RKO (cell line): ENCODE results near the gene ABCA3.
A peak's percentile ranks its signal among the peaks of the same experiment; 100 is the strongest.

Experiments used
- DNase-seq: peaks from one replicate; pipeline ENCODE4 v3.0.0-alpha.2; 2016; ENCODE audit warnings: low spot score

The ABCA3 gene

GRCh38 chr16:2350500-2350899, 10.0 kb upstream of the ABCA3 start:
- DNase-seq = peak; percentile 22

DNA sequence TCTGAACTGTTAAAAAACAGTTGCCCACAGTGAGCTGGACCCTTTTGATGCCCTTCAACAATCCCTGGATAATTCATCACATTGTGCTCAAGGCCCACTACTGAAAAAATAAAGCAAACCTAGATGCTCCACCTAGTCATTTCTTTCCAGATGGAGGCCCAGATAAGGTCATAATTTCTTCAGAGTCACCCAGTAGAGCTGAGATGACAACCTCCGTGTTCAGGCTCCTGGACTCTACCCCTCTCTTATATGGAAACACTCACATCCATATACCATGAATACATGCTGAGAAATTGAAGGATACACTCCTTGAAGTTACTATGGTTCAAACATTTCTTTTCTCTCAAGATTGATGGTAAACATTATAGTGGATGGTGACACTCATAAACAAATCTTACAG, 2.7 kb upstream of the ABCA3 start:
- DNase-seq = no peak

GRCh38 chr16:2341456-2342447, 1.2 kb upstream of the ABCA3 start:
- no peak for DNase-seq

GRCh38 chr16:2339521-2340484, 725 bp downstream of the ABCA3 start:
- DNase-seq = peak; percentile 77

DNA sequence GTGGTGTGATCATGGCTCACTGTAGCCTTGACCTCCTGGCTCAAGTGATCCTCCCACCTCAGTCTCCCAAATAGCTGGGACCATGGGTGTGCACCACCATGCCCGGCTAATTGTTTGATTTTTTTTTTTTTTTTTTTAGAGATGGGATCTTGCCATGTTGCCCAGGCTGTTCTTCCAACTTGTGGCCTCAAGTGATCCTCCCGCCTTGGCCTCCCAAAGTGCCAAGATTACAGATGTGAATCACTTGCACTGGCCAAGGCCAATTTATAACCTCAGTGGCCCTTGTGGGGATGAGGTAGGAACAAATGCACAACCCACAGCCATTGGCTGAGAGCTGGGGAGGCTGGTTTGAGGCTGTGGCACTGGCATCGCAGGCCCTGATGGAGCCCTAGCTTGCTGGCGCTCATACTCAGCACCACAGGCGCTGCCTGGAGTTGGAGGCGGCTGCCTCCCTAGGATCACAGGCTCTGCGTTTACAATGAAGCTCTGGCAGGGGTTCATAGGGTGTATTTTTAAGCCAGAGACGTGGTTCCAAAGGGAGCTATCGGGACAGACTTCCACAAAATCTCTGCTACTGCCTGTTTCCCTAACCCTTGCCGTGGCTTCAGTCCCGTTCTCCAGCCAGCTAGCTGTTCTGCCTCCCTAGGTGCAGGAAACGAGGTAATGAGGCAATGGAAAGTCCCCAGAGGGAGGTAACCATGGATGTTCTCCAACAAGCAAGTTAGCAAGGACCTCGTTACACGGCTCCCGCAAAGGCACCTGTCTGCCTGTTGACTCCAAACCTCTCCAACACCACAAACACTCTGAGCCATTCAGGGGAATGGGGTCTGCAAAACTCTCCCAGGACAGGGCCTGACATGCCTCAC, 2.9 kb downstream of the ABCA3 start:
- DNase-seq = no peak

DNA sequence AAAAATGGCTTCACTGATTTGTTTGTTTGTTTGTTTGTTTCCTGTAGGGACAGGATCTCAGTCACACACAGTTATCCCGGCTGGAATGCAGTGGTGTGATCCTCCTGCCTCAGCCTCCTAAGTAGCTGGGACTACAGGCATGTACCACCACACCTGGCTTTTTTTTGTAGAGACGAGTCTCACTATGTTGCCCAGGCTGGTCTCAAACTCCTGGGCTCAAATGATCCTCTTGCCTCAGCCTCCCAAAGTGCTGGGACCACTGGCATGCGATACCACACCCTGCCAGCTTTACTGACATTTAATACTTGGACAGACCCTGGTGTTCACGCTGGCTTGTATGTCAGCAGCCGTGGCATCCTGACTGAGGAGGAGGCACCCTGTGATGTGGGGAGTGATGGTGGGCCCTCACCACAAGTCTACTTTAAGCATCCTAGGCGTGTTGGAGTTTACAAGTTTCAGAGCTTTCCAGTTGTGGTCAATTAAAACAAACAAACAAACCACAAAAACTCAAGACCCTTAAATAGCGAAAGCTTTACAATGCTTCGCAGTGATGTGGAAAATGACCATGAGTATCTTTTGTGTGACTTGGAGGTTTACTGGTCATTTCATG, 5.1 kb downstream of the ABCA3 start:
- no peak for DNase-seq

DNA sequence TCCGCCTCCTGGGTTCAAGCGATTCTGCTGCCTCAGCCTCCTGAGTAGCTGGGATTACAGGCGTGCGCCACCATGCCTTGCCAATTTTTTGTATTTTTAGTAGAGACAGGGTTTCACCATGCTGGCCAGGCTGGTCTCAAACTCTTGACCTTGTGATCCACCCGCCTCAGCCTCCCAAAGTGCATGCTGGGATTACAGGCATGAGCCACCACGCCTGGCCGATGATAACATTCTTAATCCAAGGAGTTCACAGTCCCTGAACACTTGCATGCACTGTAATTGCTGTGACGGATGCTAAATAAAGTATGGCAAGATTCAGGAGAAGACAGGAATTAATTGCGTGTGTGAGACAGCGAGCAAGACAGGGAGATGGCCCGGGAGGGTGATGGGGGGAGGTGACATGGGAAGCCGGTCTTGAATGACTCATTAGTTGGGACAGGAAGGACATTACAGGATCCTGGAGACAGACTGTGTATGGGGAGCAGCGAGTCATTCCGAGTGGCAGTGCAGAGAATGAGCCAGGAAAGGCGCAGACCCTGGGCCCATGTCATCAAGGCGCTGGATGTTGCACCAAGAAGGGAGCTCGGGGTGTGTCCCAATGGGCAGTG, 6.7 kb downstream of the ABCA3 start:
- DNase-seq = peak; percentile 57

DNA sequence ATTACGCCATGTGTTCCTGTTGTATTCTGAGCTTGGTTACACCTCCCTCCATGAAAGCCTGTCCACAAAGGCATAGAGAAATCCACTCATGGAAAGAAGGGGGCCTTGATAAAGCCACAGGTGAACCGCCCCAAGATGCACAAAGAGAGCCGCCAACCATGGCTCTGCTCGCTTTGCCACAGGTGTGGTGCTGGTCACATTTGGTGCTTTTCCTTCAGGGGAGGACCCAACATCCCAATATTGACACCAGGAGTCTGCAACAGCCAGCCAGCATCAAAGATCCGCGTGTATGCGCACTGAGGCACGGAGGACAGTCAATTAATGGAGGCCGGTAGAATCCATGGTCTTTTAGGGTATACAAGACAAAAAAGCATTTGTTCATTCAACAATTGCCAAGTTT, 7.3 kb downstream of the ABCA3 start:
- no peak for DNase-seq

DNA sequence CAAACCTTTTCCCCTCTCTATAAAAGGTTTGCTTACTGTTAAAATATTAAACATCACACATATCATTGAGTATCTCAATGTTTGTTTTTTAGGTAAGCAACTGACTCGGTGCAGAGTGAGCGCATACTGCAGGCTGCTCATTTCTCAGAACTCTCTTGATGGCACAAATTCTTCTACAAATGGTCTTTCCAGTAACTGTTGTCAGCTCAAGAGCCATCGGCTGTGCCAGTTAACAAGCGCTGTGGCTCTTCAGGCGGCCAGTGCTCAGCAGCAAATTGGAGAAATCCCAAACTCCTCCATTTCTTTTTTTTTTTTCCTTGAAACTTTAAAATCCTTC, 8.6 kb downstream of the ABCA3 start:
- DNase-seq = no peak

DNA sequence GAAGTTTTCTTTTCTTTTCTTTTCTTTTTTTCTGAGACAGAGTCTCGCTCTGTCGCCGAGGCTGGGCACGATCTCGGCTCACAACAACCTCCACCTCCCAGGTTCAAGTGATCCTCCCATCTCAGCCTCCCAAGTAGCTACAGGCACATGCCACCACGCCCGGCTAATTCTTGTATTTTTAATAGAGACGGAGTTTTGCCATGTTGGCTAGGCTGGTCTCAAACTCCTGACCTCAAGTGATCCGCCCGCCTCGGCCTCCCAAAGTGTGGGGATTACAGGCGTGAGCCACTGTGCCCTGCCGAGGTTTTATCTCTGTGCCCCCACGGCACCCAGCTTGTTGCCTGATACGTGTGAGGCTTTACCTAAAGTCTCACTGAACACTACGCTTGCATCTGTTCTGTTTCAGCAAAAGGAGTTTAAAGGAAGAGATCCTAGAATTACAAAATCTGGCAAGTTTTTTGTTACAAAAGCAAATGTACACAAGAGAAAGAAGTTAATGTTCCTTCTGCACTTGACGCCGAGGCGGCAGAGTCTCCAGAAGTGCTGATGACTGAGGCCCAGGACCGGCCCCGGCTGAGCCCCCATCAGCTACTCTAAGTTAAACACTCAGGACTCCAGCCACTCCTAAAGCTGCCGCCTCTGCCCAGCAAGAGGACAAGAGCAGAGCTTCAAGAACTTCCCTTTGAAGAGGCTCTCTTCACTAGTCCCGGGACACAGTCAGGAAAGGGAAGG, 9.2 kb downstream of the ABCA3 start:
- DNase-seq = no peak

DNA sequence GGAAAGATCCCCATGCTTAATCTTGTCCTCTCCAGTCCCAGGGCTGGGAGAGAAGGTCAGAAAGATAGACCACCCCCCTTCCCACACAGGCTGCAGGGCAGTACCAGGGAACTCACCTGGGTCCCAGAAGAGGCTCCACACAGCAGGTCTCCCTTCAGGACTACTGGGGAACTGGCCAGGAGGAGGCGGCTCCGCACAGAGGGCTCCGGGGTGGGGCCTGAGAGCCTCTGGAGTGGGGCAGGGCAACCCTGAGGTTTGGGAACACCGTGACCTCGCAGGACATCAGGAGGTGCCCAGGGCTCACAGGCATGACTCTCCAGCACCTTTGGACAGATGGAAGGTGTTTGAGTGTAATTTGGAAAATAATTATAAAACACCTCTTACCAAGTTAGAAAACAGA, 11.0 kb downstream of the ABCA3 start:
- DNase-seq = no peak

- DNase-seq = peak; percentile 27
These were observed 12.1 kb downstream of the ABCA3 start for GRCh38 chr16:2328428-2328827.

DNA sequence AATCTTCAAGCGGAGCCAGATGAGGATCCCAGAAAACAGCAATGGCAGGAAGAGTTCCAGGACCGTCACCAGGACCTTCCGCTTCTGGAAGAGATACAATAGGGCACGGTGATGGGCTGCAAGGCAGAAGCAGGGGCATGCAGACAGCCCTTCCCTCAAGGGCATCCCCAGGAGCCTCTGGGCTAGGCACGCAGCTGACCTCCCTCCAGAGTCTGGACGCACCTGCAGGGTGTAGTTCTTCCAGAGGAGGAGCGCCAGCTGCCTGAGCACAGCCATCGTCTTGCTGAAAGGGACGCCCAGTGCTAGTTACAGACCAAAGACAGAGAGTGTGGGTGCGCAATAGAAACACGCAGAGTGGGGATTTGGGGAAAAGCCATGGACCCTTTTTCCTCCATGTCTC, 14.3 kb downstream of the ABCA3 start:
- no peak for DNase-seq

GRCh38 chr16:2325791-2326190, 14.7 kb downstream of the ABCA3 start:
- DNase-seq = no peak

DNA sequence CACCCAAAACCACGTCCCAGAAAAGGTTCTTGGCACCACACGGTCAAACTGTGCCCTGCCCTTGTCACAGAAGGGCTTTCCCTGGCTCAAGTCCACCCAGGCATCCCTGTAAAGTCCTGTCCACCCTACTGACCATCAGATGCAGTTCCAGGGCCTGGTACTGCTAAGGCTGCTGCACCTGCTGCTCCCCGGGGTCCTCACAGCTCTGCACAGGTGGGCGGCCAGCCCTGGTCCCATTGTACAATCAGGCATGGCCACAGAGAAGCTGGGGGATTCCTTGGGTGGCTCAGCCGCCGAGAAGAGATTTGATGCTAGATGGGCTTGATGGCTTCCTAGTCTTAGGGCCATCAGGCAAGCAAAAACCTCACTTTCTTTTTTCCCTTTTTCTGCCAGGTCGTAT, 15.3 kb downstream of the ABCA3 start:
- DNase-seq = no peak

DNA sequence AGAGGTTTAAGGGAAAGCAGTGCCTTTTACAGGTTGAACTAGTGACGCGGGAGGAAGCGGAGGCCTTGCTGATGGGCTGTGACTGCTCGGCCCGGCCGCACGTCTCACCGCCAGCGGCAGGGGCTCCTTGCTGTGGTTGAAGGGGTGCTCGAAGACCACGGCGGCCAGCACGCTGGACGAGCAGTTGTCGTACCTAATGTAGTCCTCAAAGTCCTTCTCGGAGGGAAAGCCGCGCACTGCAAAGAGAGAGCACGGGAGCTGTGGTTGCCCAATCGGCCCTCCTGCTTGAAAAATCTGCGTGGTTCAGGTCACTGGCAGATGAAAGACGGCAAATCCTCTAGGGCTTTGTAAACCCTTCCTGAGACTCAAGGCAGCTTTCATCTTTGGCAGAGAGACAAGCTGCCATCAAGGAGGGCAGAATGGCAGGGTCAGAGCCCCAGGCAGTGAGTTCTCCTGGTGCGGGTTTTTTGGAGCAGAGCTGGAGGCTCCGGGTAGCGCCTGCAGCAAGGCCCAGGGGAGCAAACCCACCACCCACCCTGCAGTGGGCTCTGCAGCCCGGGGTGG, 16.1 kb downstream of the ABCA3 start:
- DNase-seq = no peak

DNA sequence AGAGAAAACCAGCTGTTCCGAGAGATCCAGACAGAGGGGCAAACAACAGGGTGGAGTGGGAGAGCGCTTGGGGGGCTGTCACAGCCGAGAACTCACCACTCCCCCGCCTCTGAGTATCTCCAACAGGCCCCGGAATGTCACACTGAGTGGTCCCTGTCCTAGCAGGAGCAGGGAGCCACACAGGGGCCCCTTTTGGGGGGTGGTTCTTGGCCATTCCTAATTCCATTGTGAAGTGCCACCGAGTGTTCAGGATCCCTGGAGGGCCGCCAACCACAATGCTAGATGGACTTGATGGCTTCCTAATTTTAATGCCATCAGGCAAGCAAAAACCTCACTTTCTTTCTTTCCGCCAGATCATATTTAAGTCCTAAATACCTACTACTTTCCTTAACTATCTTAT, 16.8 kb downstream of the ABCA3 start:
- DNase-seq = no peak

- no peak for DNase-seq
These were observed 20.9 kb downstream of the ABCA3 start for GRCh38 chr16:2319606-2320005.

GRCh38 chr16:2317231-2318020, 23.1 kb downstream of the ABCA3 start:
- no peak for DNase-seq
